CD8-positive, alpha-beta memory T cell (primary cell): ENCODE measurements around the gene SLC22A5. TPM values are rescaled to one million over a fixed set of nuclear protein-coding genes. Genes with fewer than 3 reads are reported as not detected.

Source experiments
- CTCF ChIA-PET: fragments of 350-600 bp; sonication (Branson Sonifier 250); formaldehyde crosslinking; loops from one replicate; lab custom pipeline; 2021; ENCODE audit warnings: antibody characterized with exemption; lab: Charles Lee
- POLR2A ChIA-PET: fragments of 350-600 bp; sonication (Branson Sonifier 250); formaldehyde crosslinking; loops from one replicate; lab custom pipeline; 2021; ENCODE audit warnings: antibody characterized with exemption; lab: Charles Lee
- DNase-seq, 5 donors: peaks; one replicate each; pipeline versions ENCODE4 v3.0.0 to v3.0.0-alpha.2; 2020 to 2022; ENCODE audit warnings: mixed read lengths in 1 of 5
- H3K27ac ChIP-seq: one replicate; pipeline ENCODE4 v1.7.0; 2013; ENCODE audit warnings: low read depth, mild to moderate bottlenecking, low read length, moderate library complexity
- H3K27me3 ChIP-seq: 2 replicates; pipeline ENCODE4 v1.7.0; 2013; ENCODE audit warnings: low read length, mild to moderate bottlenecking; ENCODE audit not compliant: insufficient read depth, poor library complexity, severe bottlenecking
- H3K36me3 ChIP-seq: 2 replicates; pipeline ENCODE4 v1.7.0; 2013; ENCODE audit warnings: mild to moderate bottlenecking, low read length, moderate library complexity; ENCODE audit not compliant: insufficient read depth
- H3K4me1 ChIP-seq: 2 replicates; pipeline ENCODE4 v1.7.0; 2013; ENCODE audit warnings: mild to moderate bottlenecking, low read length, moderate library complexity; ENCODE audit not compliant: insufficient read depth
- H3K4me3 ChIP-seq: 2 replicates; pipeline ENCODE4 v1.7.0; 2013; ENCODE audit warnings: mild to moderate bottlenecking, low read length
- H3K9me3 ChIP-seq: 2 replicates; pipeline ENCODE4 v1.7.0; 2013; ENCODE audit warnings: mild to moderate bottlenecking, low read length
- H3K27ac Mint-ChIP-seq, 8 donors: one replicate each; pipeline ENCODE4 v1.8.0; 2020 to 2021; ENCODE audit warnings: mixed read lengths in 8 of 8, mild to moderate bottlenecking in 6 of 8, inconsistent platforms in 3 of 8, moderate library complexity in 3 of 8
- H3K27me3 Mint-ChIP-seq, 2 donors: one replicate each; pipeline ENCODE4 v1.8.0; 2020 to 2021; ENCODE audit warnings: mixed read lengths in 2 of 2, mild to moderate bottlenecking in 1 of 2, moderate library complexity in 1 of 2
- H3K36me3 Mint-ChIP-seq, 3 donors: one replicate each; pipeline ENCODE4 v1.8.0; 2020 to 2021; ENCODE audit warnings: mixed read lengths in 3 of 3, inconsistent platforms in 1 of 3, mild to moderate bottlenecking in 1 of 3
- H3K4me1 Mint-ChIP-seq, 3 donors: one replicate each; pipeline ENCODE4 v1.8.0; 2020 to 2021; ENCODE audit warnings: mixed read lengths in 3 of 3, inconsistent platforms in 1 of 3, mild to moderate bottlenecking in 1 of 3
- H3K4me3 Mint-ChIP-seq, 7 donors: one replicate each; pipeline ENCODE4 v1.8.0; 2020 to 2021; ENCODE audit warnings: mixed read lengths in 7 of 7, mild to moderate bottlenecking in 6 of 7, moderate library complexity in 4 of 7, inconsistent platforms in 2 of 7
- H3K9me3 Mint-ChIP-seq, 5 donors: one replicate each; pipeline ENCODE4 v1.8.0; 2020 to 2022; ENCODE audit warnings: mixed read lengths in 5 of 5, mild to moderate bottlenecking in 3 of 5, moderate library complexity in 2 of 5, inconsistent platforms in 1 of 5
- polyA plus RNA-seq: library from polyadenylated mRNA; unstranded; fragments of 300-500 nt; fragmentation: Illumina TruSeq; gene quantifications from one replicate; pipeline ENCODE4 v1.2.3, GENCODE V29; 2021
- total RNA-seq, 2 experiments: library from RNA; stranded (reverse); gene quantifications; one replicate each; pipeline ENCODE4 v1.2.3, GENCODE V29; 2021

The SLC22A5 gene
- total and polyA plus RNA-seq, 3 experiments from 2014 or later: 2.5 to 5.9 (median 5.2) TPM

DNA sequence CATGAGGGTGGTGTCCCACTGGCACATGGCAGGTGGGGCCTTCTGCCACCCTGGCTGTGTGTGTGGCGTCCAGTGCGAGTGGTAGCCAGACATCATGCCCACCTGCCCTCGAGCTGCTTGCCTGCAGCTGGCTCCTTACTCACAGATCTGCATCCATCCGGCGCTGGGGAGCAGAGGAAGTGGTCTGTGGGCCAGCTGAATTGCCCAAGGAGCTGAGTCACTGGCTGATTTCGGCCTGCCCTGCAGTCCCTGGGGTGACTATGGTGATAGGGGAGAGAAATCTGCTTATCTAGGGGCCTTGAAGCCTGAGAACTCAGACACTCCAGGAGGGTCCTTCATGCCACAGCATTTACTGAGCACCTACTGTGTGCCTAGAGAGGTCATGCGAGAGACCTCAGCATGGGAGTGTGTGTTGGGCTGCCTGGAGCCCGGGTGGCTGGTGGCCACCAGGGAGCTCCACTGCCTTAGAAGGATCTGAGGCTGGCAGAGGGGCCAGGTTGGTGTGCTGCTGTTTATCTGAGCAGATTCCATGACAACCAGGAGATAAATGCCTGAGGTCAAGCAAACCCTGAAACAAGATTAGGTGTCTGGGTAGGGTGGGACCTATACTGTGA, 57.1 kb downstream of the SLC22A5 start:
- H3K4me3 Mint-ChIP-seq: peak overlapping the region; percentile 61 to 89 (median 79)
- peaks cover 12 to 55% (median 17%) of the 10 kb centered on the region in 3 donors for H3K36me3 Mint-ChIP-seq
- no peaks in the 10 kb centered on the region for H3K27me3 Mint-ChIP-seq
- peak; percentile 37 to 83 (median 52) for DNase-seq
- H3K27ac Mint-ChIP-seq: peak overlapping the region; percentile 95 to 99 (median 98)
- ChIA-PET CTCF (interaction anchor here (1.0 to 11.0 kb wide), 19 partner anchors 8 to 80 kb away, joined by 3 to 112 read pairs (median 17); partner anchors contain the start of gene IRF1), POLR2A (interaction anchor here (0.8 to 6.4 kb wide), 16 partner anchors 9 to 69 kb away, joined by 3 to 85 read pairs (median 6); partner anchors contain the start of gene IRF1)
- Histone ChIP-seq H3K27me3 (no peaks in the 10 kb centered on the region), H3K4me3 (peak overlapping the region; percentile 57), H3K27ac (peak overlapping the region; percentile 84), H3K9me3 (no peaks in the 10 kb centered on the region), H3K4me1 (peaks cover 100% of the 10 kb centered on the region), H3K36me3 (peaks cover 11% of the 10 kb centered on the region)
- peaks cover 96 to 98% (median 97%) of the 10 kb centered on the region in 3 donors for H3K4me1 Mint-ChIP-seq
- H3K9me3 Mint-ChIP-seq: no peaks in the 10 kb centered on the region

DNA sequence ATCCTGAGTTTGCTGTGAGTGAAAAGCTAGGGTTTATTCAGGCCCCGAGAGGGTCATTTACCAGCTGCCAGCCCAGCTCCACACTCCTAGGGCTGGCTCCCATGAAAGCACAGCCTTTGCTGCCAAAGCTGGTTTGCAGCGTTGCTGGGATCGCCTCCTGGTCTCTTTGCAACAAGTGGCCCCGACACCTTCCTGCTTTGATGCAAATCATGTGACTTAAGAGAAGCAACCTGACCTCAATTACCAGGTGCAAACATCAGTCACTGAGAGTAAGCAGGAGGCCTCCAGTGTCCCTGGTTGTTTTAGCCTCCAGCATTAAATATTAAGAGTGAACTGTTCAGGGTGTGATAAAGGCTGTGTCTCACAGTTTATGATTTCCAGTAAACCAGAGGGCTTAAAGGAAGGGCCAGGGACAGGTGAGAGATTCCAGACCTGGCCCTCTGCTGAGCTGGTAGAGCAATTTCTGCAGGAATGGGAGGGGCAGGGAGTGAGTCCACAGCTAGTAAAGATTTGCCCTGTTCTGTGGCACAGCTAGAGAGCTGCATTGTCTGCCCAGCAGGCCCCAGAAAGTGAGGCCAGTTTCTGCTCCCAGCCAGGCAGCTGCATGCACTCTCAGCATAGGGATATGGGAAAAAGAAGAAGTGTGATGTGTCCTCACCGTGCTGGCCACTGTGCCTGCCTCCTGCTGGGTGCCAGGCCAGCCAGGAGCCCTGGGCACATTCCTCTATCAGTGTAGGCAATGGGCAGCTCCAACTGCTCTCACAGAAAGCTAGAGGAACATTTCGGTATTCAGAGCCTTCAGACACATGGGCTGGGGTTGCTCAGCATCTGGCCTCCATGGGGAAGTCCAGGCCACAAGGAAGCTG, 58.0 kb downstream of the SLC22A5 start:
- POLR2A ChIA-PET: interaction anchor here (0.9 to 6.4 kb wide), 10 partner anchors 8 to 69 kb away, joined by 3 to 85 read pairs (median 11); partner anchors contain the start of gene IRF1
- no peaks in the 10 kb centered on the region for H3K9me3 ChIP-seq
- H3K27me3 Mint-ChIP-seq: no peaks in the 10 kb centered on the region
- H3K4me3 ChIP-seq: peak overlapping the region; percentile 57
- peak overlapping the region; percentile 53 to 89 (median 79) for H3K4me3 Mint-ChIP-seq
- H3K4me1 ChIP-seq: peaks cover 100% of the 10 kb centered on the region
- H3K27me3 ChIP-seq: no peaks in the 10 kb centered on the region
- peak overlapping the region; percentile 95 to 99 (median 98) for H3K27ac Mint-ChIP-seq
- H3K9me3 Mint-ChIP-seq: no peaks in the 10 kb centered on the region
- CTCF ChIA-PET: interaction anchor here (1.0 to 11.0 kb wide), 18 partner anchors 9 to 74 kb away, joined by 3 to 112 read pairs (median 12); partner anchors contain the start of genes IRF1 and SLC22A5
- H3K36me3 ChIP-seq: peaks cover 11% of the 10 kb centered on the region
- peaks cover 100% of the 10 kb centered on the region in 3 donors for H3K4me1 Mint-ChIP-seq
- peaks cover 13 to 59% (median 20%) of the 10 kb centered on the region in 3 donors for H3K36me3 Mint-ChIP-seq
- peak; percentile 53 to 82 (median 72) for DNase-seq
- H3K27ac ChIP-seq: peak overlapping the region; percentile 84

DNA sequence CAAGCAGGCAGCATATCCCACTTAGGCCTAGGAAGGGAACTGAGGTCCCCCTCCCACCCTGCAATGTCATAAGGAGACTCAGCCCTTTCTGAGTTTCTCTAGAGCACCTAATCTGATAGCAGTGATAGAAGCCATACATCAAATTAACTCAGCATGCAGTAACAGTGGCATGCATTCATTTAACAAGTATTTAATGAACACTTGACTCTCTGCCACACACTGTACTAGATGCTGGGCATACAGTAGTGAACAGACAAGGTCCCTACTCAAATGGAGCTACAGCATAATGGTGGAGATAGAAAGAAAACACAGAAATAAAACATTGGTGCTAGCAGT, 58.6 kb downstream of the SLC22A5 start:
- H3K9me3 Mint-ChIP-seq: no peaks in the 10 kb centered on the region
- H3K27me3 Mint-ChIP-seq: no peaks in the 10 kb centered on the region
- Histone ChIP-seq H3K4me1 (peaks cover 100% of the 10 kb centered on the region), H3K27me3 (no peaks in the 10 kb centered on the region), H3K4me3 (peak overlapping the region; percentile 57), H3K36me3 (peaks cover 10% of the 10 kb centered on the region), H3K9me3 (no peaks in the 10 kb centered on the region), H3K27ac (peak overlapping the region; percentile 28)
- DNase-seq: no peak
- POLR2A ChIA-PET: interaction anchor here (1.0 to 6.4 kb wide), 6 partner anchors 7 to 68 kb away, joined by 4 to 85 read pairs (median 34); partner anchors contain the start of gene IRF1
- peak overlapping the region; percentile 53 to 85 (median 79) for H3K4me3 Mint-ChIP-seq
- peaks cover 13 to 59% (median 26%) of the 10 kb centered on the region in 3 donors for H3K36me3 Mint-ChIP-seq
- peaks cover 100% of the 10 kb centered on the region in 3 donors for H3K4me1 Mint-ChIP-seq
- CTCF ChIA-PET: interaction anchor here (1.2 to 11.0 kb wide), 13 partner anchors 10 to 68 kb away, joined by 3 to 112 read pairs (median 22); partner anchors contain the start of genes IRF1 and SLC22A5
- peak overlapping the region; percentile 95 to 99 (median 98) for H3K27ac Mint-ChIP-seq

DNA sequence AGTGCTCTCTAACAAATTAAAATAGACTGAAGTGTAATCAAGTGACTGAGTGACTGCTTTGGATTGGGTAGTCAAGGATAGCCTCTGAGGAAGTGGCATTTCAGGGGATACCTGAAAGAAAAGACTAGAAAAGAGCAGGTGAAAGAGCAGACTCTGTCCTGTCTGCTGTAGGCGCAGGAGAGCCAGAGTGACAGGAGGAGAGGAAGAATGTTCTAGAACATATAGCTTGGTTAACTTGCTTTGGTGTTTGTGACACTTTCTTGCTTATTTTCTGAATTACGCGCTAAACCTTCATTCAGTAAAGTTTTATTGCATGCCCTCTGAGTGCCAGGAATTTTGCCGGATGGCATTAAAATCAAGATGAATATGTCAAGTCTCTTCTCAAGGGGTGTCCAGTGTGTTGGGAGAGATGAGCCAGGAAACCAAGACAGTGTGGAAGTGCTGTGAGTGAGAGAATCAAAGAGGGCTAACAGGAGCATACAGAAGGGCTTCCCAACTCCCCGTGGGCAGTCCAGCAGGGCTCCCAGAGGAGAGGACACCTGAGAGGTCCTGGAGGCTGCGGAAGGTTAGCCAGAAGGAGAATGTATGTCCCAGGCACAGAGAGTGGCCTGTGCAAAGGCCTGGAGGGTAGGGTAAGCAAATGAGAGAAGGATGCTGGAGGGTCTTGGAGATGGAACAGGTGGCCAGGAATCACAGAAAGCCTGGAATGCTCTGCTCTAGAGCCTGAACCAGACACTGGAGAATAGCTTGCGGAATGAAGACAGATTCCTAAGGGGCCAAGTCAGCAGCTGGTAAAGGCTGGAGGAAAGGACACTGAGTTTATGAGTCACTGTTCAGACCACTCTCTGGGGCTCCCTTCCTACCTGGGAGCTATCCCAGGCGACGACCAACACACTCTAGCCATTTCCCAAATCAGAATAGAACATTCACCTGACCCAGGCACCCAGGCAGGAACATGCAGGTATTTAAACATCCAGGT, 59.3 kb downstream of the SLC22A5 start:
- H3K27me3 ChIP-seq: no peaks in the 10 kb centered on the region
- DNase-seq: no peak
- H3K4me3 ChIP-seq: peak overlapping the region; percentile 57
- ChIA-PET CTCF (interaction anchor here (1.1 to 11.0 kb wide), 10 partner anchors 9 to 61 kb away, joined by 3 to 112 read pairs (median 6); partner anchors contain the start of genes IRF1 and SLC22A5), POLR2A (interaction anchor here (1.0 to 4.5 kb wide), 3 partner anchors 18 to 36 kb away, joined by 4 to 85 read pairs (median 50); no protein-coding TSS in a partner anchor)
- peak overlapping the region; percentile 28 for H3K27ac ChIP-seq
- H3K4me1 Mint-ChIP-seq: peaks cover 97 to 100% (median 97%) of the 10 kb centered on the region in 3 donors
- H3K36me3 Mint-ChIP-seq: peaks cover 13 to 54% (median 22%) of the 10 kb centered on the region in 3 donors
- H3K36me3 ChIP-seq: peaks cover 4% of the 10 kb centered on the region
- H3K9me3 Mint-ChIP-seq: no peaks in the 10 kb centered on the region
- peak overlapping the region; percentile 10 to 85 (median 79) for H3K4me3 Mint-ChIP-seq
- peak overlapping the region; percentile 95 to 99 (median 98) for H3K27ac Mint-ChIP-seq
- no peaks in the 10 kb centered on the region for H3K27me3 Mint-ChIP-seq
- no peaks in the 10 kb centered on the region for H3K9me3 ChIP-seq
- peaks cover 95% of the 10 kb centered on the region for H3K4me1 ChIP-seq

DNA sequence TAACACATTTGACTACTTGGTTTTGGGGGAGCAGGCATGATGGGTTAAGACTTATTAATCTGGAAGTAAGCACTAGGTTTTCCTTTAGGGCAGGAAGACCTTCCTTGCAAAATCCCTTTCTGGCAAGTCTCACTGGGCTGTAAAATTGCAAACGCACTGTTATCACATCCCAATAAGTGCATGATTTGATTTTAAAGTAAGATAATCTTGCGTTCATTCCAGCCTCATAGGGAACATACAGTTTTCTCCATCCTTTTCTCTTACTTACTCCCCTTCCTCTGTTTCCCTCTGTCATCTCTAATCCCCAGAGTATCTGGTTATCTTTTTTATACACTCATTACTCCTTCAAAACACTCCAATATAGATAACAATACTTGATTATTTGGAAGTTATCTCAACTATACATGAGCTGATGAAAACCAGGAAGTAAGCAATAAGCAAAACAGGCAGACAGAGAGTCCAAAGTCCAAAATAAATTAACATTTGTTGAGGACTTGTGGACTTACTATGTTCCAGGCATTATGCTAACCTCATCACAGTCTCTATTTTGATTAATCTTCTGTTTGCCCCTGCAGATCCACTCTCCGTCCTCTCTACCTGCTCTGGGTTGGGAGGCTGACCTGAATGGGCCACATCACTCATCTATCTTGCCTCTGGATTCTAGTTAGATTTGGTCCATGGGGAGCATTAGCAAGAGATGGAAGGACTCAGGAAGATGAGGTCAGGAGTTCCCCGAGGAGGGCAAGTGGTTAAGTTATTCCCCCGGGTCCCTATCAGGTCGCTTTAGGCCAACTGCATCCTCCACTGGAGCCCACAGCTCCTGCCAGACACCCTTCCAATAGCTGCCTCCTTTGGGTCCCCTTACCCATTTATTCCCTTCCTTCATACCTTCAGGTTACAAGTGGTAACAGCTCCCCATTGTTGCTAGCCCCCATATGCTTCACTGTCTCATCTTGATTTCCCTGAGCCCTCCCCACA, 60.2 kb downstream of the SLC22A5 start:
- H3K4me1 Mint-ChIP-seq: peaks cover 95 to 100% (median 97%) of the 10 kb centered on the region in 3 donors
- H3K4me3 Mint-ChIP-seq: peak overlapping the region in 6 of 7 donors; percentile 12 to 85 (median 54)
- Histone ChIP-seq H3K27me3 (no peaks in the 10 kb centered on the region), H3K36me3 (peaks cover 4% of the 10 kb centered on the region), H3K4me3 (no peak overlapping the region), H3K9me3 (no peaks in the 10 kb centered on the region), H3K4me1 (peaks cover 95% of the 10 kb centered on the region), H3K27ac (no peak overlapping the region)
- DNase-seq: no peak
- ChIA-PET POLR2A (interaction anchor here (0.7 kb wide), 1 partner anchor 61 kb away, joined by 5 read pairs; the partner anchor contains the start of gene IRF1), CTCF (interaction anchor here (0.6 to 11.0 kb wide), 6 partner anchors 17 to 60 kb away, joined by 3 to 112 read pairs (median 3); partner anchors contain the start of gene IRF1)
- H3K27ac Mint-ChIP-seq: peak overlapping the region; percentile 95 to 99 (median 98)
- no peaks in the 10 kb centered on the region for H3K27me3 Mint-ChIP-seq
- peaks cover 13 to 55% (median 28%) of the 10 kb centered on the region in 3 donors for H3K36me3 Mint-ChIP-seq
- H3K9me3 Mint-ChIP-seq: no peaks in the 10 kb centered on the region

DNA sequence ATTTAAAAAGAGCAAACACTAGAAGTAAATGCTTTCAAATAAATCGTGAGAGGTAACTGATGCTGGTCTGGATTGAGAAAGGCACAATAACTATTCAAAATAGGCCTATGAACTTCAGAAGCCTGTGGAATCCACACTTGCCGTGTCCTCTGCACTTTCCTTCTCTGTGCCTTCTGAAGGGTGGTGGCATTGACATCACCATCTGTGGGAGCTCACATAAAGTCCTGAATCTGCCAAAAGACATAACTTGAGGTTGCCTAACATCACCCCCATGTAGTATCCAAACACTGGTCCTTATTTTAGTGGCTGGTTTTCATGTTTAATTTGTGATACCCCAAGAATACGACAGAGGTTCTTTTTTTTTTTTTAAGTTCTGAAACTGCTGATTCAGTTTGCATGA, 61.2 kb downstream of the SLC22A5 start:
- no peaks in the 10 kb centered on the region for H3K27me3 ChIP-seq
- H3K4me1 ChIP-seq: peaks cover 95% of the 10 kb centered on the region
- Mint-ChIP-seq H3K9me3 (no peaks in the 10 kb centered on the region), H3K4me3 (peak overlapping the region in 6 of 7 donors; percentile 30 to 85 (median 42)), H3K36me3 (peaks cover 13 to 59% (median 29%) of the 10 kb centered on the region in 3 donors), H3K27ac (peak overlapping the region; percentile 95 to 99 (median 98)), H3K4me1 (peaks cover 95 to 100% (median 97%) of the 10 kb centered on the region in 3 donors), H3K27me3 (no peaks in the 10 kb centered on the region)
- no peak for DNase-seq
- peaks cover 4% of the 10 kb centered on the region for H3K36me3 ChIP-seq
- H3K4me3 ChIP-seq: no peak overlapping the region
- POLR2A ChIA-PET: interaction anchor here (1.7 kb wide), 1 partner anchor 18 kb away, joined by 5 read pairs; no protein-coding TSS in a partner anchor
- no peak overlapping the region for H3K27ac ChIP-seq
- H3K9me3 ChIP-seq: no peaks in the 10 kb centered on the region
- CTCF ChIA-PET: interaction anchor here (0.6 to 11.0 kb wide), 7 partner anchors 16 to 70 kb away, joined by 3 to 112 read pairs (median 3); partner anchors contain the start of gene IRF1
